Amniotic epithelial cell (primary cell): ENCODE data around the gene SLC10A3.

Source experiments
- DNase-seq: peaks from one replicate; pipeline ENCODE4 v3.0.0-alpha.2; 2010; ENCODE audit warnings: low read depth

SLC10A3 gene

GRCh38 chrX:154465601-154466000, 24.8 kb downstream of the SLC10A3 start:
- DNase-seq, result no peak

GRCh38 chrX:154464806-154465365, 25.5 kb downstream of the SLC10A3 start:
- no peak for DNase-seq

GRCh38 chrX:154463611-154464220, 26.7 kb downstream of the SLC10A3 start:
- no peak for DNase-seq

- DNase-seq, result no peak
Measured at GRCh38 chrX:154462396-154462795, 28.0 kb downstream of the SLC10A3 start.

GRCh38 chrX:154460326-154460725, 30.1 kb downstream of the SLC10A3 start:
- no peak for DNase-seq

- no peak for DNase-seq
Measured at GRCh38 chrX:154459832-154460231, 30.6 kb downstream of the SLC10A3 start.

GRCh38 chrX:154458954-154459778, 31.3 kb downstream of the SLC10A3 start:
- no peak for DNase-seq

- DNase-seq, result no peak
Measured at GRCh38 chrX:154458116-154458953, 32.1 kb downstream of the SLC10A3 start, which contains the start of gene PLXNA3. TSS of gene PLXNA3 (plus strand) at chrX:154458281. CDS start at chrX:154460184, 1,903 bp downstream.

GRCh38 chrX:154457491-154458115, 32.8 kb downstream of the SLC10A3 start:
- no peak for DNase-seq

GRCh38 chrX:154452823-154453222, 37.6 kb downstream of the SLC10A3 start:
- no peak for DNase-seq

- DNase-seq, result no peak
Measured at GRCh38 chrX:154450312-154450711, 40.1 kb downstream of the SLC10A3 start.

- DNase-seq, result no peak
Measured at GRCh38 chrX:154449618-154450017, 40.8 kb downstream of the SLC10A3 start.

GRCh38 chrX:154448484-154448883, 41.9 kb downstream of the SLC10A3 start:
- DNase-seq, result no peak

GRCh38 chrX:154446430-154446829, 44.0 kb downstream of the SLC10A3 start:
- DNase-seq, result no peak

GRCh38 chrX:154445776-154446175, 44.7 kb downstream of the SLC10A3 start:
- DNase-seq, result no peak

- DNase-seq, result no peak
Measured at GRCh38 chrX:154444755-154445246, 45.6 kb downstream of the SLC10A3 start.

GRCh38 chrX:154443992-154444754, 46.3 kb downstream of the SLC10A3 start, which contains the start of gene FAM50A:
TSS of gene FAM50A (plus strand) at chrX:154444141. CDS start at chrX:154444236, 95 bp downstream.
- DNase-seq, result no peak

GRCh38 chrX:154443479-154443910, 46.9 kb downstream of the SLC10A3 start:
- no peak for DNase-seq

GRCh38 chrX:154441984-154442707, 48.3 kb downstream of the SLC10A3 start:
- DNase-seq, result no peak

GRCh38 chrX:154441564-154441963, 48.9 kb downstream of the SLC10A3 start:
- no peak for DNase-seq
